ENCODE results near the gene SEC22C. TPM values are rescaled to one million over a fixed set of nuclear protein-coding genes. Genes with fewer than 3 reads are reported as not detected.

Gene SEC22C
- total and polyA plus RNA-seq, 2 of the 4 experiments (the other 2 are of a cell fraction), result 24.0 to 43.9 TPM

DNA sequence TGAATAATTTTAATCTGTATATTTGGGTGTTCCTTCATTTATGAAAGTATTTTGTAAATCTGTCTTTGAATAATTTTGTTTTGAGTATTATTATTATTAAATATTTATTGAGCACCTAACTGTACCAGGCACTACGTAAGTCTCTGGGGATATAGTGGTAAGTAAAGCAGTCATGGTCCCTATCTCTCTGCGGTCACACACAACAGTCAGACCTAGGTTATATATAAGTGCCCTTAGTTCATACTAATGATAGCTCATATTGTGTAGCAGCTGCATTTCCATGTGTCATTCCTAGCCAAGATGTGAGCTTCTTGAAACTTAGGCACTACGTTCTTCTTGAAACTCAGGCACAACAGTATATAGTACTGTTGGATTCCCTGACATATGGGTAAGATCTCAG lies 31.2 kb upstream of the SEC22C start:
- dilution Hi-C loops (cut with HindIII; ENCODE audit: low sequenced_read_pairs, unreplicated experiment) (no loop called here), in situ Hi-C loops (cut with MboI; ENCODE audit: low sequenced_read_pairs) (no loop called here), intact Hi-C loops (cut with micrococcal nuclease) (loop anchor here (5.0 kb wide), 1 partner anchor 34 kb away; no protein-coding TSS in a partner anchor)
- Histone ChIP-seq H3K23ac (ENCODE audit: low read depth, low read length) (no peak overlapping the region), H3K14ac (replicated peaks; ENCODE audit: low read depth, low read length) (no peak overlapping the region), H2AK5ac (ENCODE audit: low read depth, low read length) (no peak overlapping the region), H4K5ac (ENCODE audit: low read depth, low read length) (no peak overlapping the region), H3K9ac (ENCODE audit: low read depth, low read length) (no peak overlapping the region), H4K20me1 (ENCODE audit: insufficient read depth, low read length) (peaks cover 49% of the 10 kb centered on the region), H3K4me3 (ENCODE audit: insufficient read depth, low read depth, low read length) (no peak overlapping the region), H2BK120ac (ENCODE audit: low read depth, low read length) (no peak overlapping the region), H3K4me2 (ENCODE audit: low read depth, low read length) (no peak overlapping the region), H2BK15ac (ENCODE audit: low read depth, low read length) (no peak overlapping the region), H4K8ac (ENCODE audit: low read depth in 2 of 2, low read length in 2 of 2) (no peak overlapping the region), H2BK5ac (ENCODE audit: low read depth, low read length, poor library complexity, severe bottlenecking) (no peak overlapping the region), H3K56ac (ENCODE audit: extremely low read depth, insufficient read depth, low read length) (no peak overlapping the region), H3K4ac (ENCODE audit: low read depth, low read length) (no peak overlapping the region), H2AK9ac (replicated peaks; ENCODE audit: low read depth, low read length, poor library complexity) (no peak overlapping the region), H3K79me1 (ENCODE audit: low read depth in 1 of 2, low read length in 2 of 2) (peaks cover 11 to 46% of the 10 kb centered on the region in 2 experiments), H3K18ac (ENCODE audit: low read depth, low read length) (no peak overlapping the region), H3K9me1 (ENCODE audit: insufficient read depth, low read length) (peaks cover 7% of the 10 kb centered on the region; the same call in 1 of the 2 replicates), H3K36me3 (ENCODE audit: control insufficient read depth, insufficient read depth, low read length) (peaks cover 16% of the 10 kb centered on the region), H3K9me3 (ENCODE audit: control insufficient read depth, insufficient read depth, low read length) (no peaks in the 10 kb centered on the region), H2AFZ (replicated peaks; ENCODE audit: low read length, poor library complexity) (no peak overlapping the region), H4K91ac (ENCODE audit: insufficient read depth, low read depth, low read length) (no peak overlapping the region), H3K27me3 (ENCODE audit: control insufficient read depth, insufficient read depth, low read length) (no peaks in the 10 kb centered on the region), H3K4me1 (ENCODE audit: control insufficient read depth, insufficient read depth, low read length) (peaks cover 4% of the 10 kb centered on the region), H3K27ac (ENCODE audit: insufficient read depth, low read length) (no peak overlapping the region), H2BK20ac (ENCODE audit: low read depth, low read length) (no peak overlapping the region)
- no TSS peak for BruUV-seq (replicated peaks)
- ChIA-PET POLR2A (ENCODE audit: unreplicated experiment) (no interaction called here), CTCF (interaction anchor here (0.6 to 1.6 kb wide), 4 partner anchors 12 to 39 kb away, joined by 3 to 6 read pairs (median 4); partner anchors contain the start of gene NKTR)
- DNase-seq (no peak), ATAC-seq (ENCODE audit: low read depth) (no peak)
- TF ChIP-seq MAZ (IDR thresholded peaks at IDR 0.05; ENCODE audit: borderline replicate concordance, low read depth, low read length) (no peak), POLR2A (IDR thresholded peaks at IDR 0.05; ENCODE audit: low read depth, low read length) (no peak), FOS (IDR thresholded peaks at IDR 0.05; ENCODE audit: low read depth, low read length) (no peak), CEBPB (IDR thresholded peaks at IDR 0.05; ENCODE audit: low read depth, low read length) (no peak), MAFK (IDR thresholded peaks at IDR 0.05; ENCODE audit: low read depth, low read length) (no peak), USF2 (IDR thresholded peaks at IDR 0.05; ENCODE audit: low read depth, low read length) (no peak), CHD1 (IDR thresholded peaks at IDR 0.05; ENCODE audit: low read depth, low read length) (no peak), RAD21 (IDR thresholded peaks at IDR 0.05; ENCODE audit: low read length) (no peak), BHLHE40 (IDR thresholded peaks at IDR 0.05; ENCODE audit: low read depth, low read length) (no peak), RFX5 (IDR thresholded peaks at IDR 0.05; ENCODE audit: low read depth, low read length) (no peak), NFE2L2 (IDR thresholded peaks at IDR 0.05; ENCODE audit: low read depth, low read length) (no peak), RCOR1 (IDR thresholded peaks at IDR 0.05; ENCODE audit: insufficient replicate concordance, low read length) (no peak)
- WGBS, 2 experiments (ENCODE audit: extremely low coverage in 2 of 2, insufficient read length in 1 of 2), result no CpG with 5 or more reads among the region's 3 CpGs

Measured in IMR-90 (cell line).